ENCODE data around the gene SLC12A7. TPM values are rescaled to one million over a fixed set of nuclear protein-coding genes. Genes with fewer than 3 reads are reported as not detected.

Gene SLC12A7
- total RNA-seq, 1 donor from 2014 or later: 11.5 TPM

- no peaks in the 10 kb centered on the region for H3K9me3 Mint-ChIP-seq (ENCODE audit: unreplicated experiment)
- H3K36me3 Mint-ChIP-seq (ENCODE audit: unreplicated experiment): no peaks in the 10 kb centered on the region
- no peak overlapping the region for H3K27ac Mint-ChIP-seq (ENCODE audit: unreplicated experiment)
- TF ChIP-seq CTCF (IDR thresholded peaks at IDR 0.05): no peak
- no peaks in the 10 kb centered on the region for H3K4me1 Mint-ChIP-seq (ENCODE audit: unreplicated experiment)
- no peak for DNase-seq (ENCODE audit: extremely low spot score, unreplicated experiment)
- no peak overlapping the region for H3K4me3 Mint-ChIP-seq (ENCODE audit: unreplicated experiment)
- H3K27me3 Mint-ChIP-seq (ENCODE audit: unreplicated experiment): no peaks in the 10 kb centered on the region
Observed at GRCh38 chr5:1077491-1078020, 34.3 kb downstream of the SLC12A7 start.

GRCh38 chr5:1077026-1077425 lies 34.8 kb downstream of the SLC12A7 start:
- TF ChIP-seq CTCF (IDR thresholded peaks at IDR 0.05): no peak
- Mint-ChIP-seq H3K4me3 (ENCODE audit: unreplicated experiment) (no peak overlapping the region), H3K4me1 (ENCODE audit: unreplicated experiment) (no peaks in the 10 kb centered on the region)

GRCh38 chr5:1076406-1076805 lies 35.5 kb downstream of the SLC12A7 start:
- Mint-ChIP-seq H3K36me3 (ENCODE audit: unreplicated experiment) (no peaks in the 10 kb centered on the region), H3K27me3 (ENCODE audit: unreplicated experiment) (no peaks in the 10 kb centered on the region), H3K4me3 (ENCODE audit: unreplicated experiment) (no peak overlapping the region), H3K27ac (ENCODE audit: unreplicated experiment) (no peak overlapping the region), H3K4me1 (ENCODE audit: unreplicated experiment) (no peaks in the 10 kb centered on the region), H3K9me3 (ENCODE audit: unreplicated experiment) (no peaks in the 10 kb centered on the region)
- no peak for DNase-seq (ENCODE audit: extremely low spot score, unreplicated experiment)
- no peak for TF ChIP-seq CTCF (IDR thresholded peaks at IDR 0.05)

More at GRCh38 chr5:1077026-1077425, 34.8 kb downstream of the SLC12A7 start:
- no peaks in the 10 kb centered on the region for H3K9me3 Mint-ChIP-seq (ENCODE audit: unreplicated experiment)
- H3K36me3 Mint-ChIP-seq (ENCODE audit: unreplicated experiment): no peaks in the 10 kb centered on the region
- DNase-seq (ENCODE audit: extremely low spot score, unreplicated experiment): no peak
- H3K27ac Mint-ChIP-seq (ENCODE audit: unreplicated experiment): no peak overlapping the region
- H3K27me3 Mint-ChIP-seq (ENCODE audit: unreplicated experiment): no peaks in the 10 kb centered on the region

GRCh38 chr5:1075931-1076330 lies 35.9 kb downstream of the SLC12A7 start:
- H3K36me3 Mint-ChIP-seq (ENCODE audit: unreplicated experiment): no peaks in the 10 kb centered on the region
- H3K4me1 Mint-ChIP-seq (ENCODE audit: unreplicated experiment): no peaks in the 10 kb centered on the region
- H3K27ac Mint-ChIP-seq (ENCODE audit: unreplicated experiment): no peak overlapping the region
- no peak overlapping the region for H3K4me3 Mint-ChIP-seq (ENCODE audit: unreplicated experiment)
- DNase-seq (ENCODE audit: extremely low spot score, unreplicated experiment): no peak
- no peak for TF ChIP-seq CTCF (IDR thresholded peaks at IDR 0.05)
- H3K27me3 Mint-ChIP-seq (ENCODE audit: unreplicated experiment): no peaks in the 10 kb centered on the region
- no peaks in the 10 kb centered on the region for H3K9me3 Mint-ChIP-seq (ENCODE audit: unreplicated experiment)

- DNase-seq (ENCODE audit: extremely low spot score, unreplicated experiment): no peak
- H3K4me1 Mint-ChIP-seq (ENCODE audit: unreplicated experiment): no peaks in the 10 kb centered on the region
- H3K9me3 Mint-ChIP-seq (ENCODE audit: unreplicated experiment): no peaks in the 10 kb centered on the region
- no peak for TF ChIP-seq CTCF (IDR thresholded peaks at IDR 0.05)
- no peak overlapping the region for H3K27ac Mint-ChIP-seq (ENCODE audit: unreplicated experiment)
- H3K36me3 Mint-ChIP-seq (ENCODE audit: unreplicated experiment): no peaks in the 10 kb centered on the region
- no peaks in the 10 kb centered on the region for H3K27me3 Mint-ChIP-seq (ENCODE audit: unreplicated experiment)
- H3K4me3 Mint-ChIP-seq (ENCODE audit: unreplicated experiment): no peak overlapping the region
Observed at GRCh38 chr5:1075555-1075881, 36.3 kb downstream of the SLC12A7 start.

Data from osteocyte (in vitro differentiated cells).